ENCODE results near the gene MLLT1.

Gene MLLT1

DNA sequence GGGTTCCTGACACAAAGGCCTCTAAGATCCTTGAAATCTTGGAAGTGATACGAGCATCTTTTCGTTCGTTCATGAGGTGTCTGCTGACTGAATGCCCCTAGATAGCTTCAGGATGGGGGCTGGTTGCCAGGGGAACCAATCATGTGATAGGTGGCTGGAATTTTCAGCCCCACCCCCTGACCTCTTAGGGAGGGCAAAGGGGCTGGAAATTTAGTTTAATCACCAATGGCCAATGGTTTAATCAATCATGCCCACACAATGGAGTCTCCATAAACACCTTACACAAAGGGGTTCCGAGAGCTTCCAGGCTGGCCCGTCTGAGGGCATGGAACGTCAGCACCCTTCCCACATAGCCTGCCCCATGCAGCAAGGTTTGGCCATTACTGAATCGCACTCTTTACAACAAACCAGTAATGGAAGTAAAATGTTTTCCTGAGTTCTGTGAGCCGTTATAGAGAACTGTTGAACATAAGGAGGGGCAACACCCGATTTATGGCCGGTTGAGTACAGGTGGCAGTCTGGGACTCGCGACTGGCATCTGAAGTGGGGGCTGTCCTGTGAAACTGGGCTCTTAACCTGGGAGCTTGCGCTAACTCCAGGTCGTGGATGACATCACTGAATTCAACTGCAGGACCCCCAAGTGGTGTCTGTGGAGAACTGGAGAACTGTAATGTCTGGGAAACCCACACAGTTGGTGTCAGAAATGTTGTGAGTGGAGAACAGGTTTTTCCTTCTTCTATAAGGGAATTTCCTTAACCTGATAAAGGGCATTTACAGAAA is 25.6 kb downstream of the MLLT1 start:
- DNase-seq, result no peak

DNA sequence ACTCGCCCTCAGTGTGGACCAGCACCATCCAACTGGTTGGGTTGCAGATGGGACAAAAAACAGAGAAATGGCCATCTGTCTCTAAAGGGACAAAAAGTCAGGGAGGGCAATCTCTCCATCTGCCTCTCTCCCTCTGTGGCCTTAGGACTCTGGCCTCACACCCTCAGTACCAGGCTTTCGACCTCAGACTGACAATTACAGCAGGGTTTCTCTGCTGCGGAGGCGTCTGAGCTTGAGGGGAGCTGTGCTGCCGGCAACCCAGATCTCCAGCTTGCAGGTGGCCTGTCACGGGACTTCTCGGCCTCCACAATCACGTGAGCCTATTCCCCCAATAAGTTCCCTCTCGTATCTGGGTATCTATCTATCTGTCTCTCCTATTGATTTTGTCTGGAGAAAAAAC is 27.7 kb downstream of the MLLT1 start:
- DNase-seq, result no peak

- no peak for DNase-seq
Measured at GRCh38 chr19:6250909-6251308, 28.9 kb downstream of the MLLT1 start.

- DNase-seq, result no peak
Measured at GRCh38 chr19:6250024-6250615, 29.7 kb downstream of the MLLT1 start.

DNA sequence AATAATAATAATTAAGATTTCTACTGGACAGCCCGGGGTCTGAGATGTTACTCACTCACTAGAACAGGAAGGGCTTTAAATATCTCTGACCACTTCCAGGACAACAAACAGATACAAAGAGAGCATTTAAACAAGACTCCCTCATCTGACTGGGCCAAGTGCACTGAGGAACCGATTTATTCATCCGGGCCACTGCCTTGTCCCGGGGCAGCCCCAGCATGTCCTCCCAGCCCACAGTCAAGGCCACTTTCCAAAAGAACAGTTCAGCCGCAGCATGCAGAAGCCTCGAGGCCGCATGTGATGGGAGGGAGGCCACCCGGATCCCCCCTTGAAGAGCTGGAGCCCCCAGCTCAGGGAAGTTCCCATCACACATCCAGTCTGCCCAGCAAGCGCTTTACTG is 30.5 kb downstream of the MLLT1 start:
- DNase-seq, result no peak

- DNase-seq, result no peak
Measured at GRCh38 chr19:6248844-6249243, 30.9 kb downstream of the MLLT1 start.

DNA sequence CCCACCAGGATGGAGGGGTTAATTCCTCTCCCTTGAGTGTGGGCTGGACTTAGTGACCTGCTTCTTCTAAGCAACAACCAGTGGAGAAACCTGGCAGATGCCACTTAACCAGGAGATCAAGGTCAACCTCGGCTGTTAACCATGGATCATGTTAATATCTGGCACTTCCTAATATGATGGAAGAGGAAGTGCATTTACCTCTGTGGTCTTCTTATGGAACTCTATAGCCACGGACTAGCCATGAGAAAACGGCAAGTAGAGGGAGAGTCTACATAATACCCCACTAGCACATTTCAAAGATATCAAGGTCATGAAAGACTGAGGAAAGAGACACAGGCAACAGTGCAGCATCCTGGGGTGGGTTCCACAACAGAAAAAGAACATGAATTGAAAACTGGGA is 31.4 kb downstream of the MLLT1 start:
- DNase-seq, result no peak

GRCh38 chr19:6247007-6247288 is 32.8 kb downstream of the MLLT1 start:
- no peak for DNase-seq

DNA sequence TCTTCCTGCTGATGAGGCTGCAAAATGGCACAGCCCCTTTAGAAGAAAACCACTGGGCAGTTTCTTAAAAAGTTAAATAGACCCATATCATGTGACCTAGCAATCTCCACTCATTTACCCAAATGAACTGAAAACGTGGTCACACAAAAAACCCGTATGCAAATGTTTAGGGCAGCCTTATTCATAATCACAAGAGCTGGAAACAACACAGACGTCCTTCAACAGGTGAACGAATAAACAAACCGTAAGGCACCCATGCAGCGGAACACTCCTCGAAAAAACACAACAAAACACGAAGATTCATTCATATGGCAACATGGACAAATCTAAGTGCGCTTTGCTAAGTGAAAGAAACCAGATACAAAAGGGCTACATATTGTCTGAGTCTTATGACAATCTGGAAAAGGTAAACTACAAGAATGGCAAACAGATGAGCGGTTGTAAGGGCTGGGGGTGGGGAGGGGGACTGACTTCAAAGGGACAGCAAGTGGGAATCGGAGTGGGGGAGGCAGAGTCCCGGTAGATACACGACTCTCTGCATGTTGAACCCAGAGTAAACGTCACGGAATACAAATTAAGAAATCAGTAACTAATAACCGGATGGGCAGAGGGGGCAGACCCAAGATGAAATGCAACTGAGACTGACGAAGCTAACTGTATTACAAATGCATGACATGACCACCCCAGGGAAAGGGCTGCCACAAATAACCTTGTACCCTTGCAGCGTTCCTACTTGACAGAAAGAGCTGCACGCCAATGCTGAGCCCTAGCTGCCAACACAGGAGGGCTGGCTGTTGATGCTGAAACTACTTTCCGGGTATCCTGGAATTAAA is 33.4 kb downstream of the MLLT1 start:
- no peak for DNase-seq

GRCh38 chr19:6242677-6243076 is 37.1 kb downstream of the MLLT1 start:
- DNase-seq, result no peak

DNA sequence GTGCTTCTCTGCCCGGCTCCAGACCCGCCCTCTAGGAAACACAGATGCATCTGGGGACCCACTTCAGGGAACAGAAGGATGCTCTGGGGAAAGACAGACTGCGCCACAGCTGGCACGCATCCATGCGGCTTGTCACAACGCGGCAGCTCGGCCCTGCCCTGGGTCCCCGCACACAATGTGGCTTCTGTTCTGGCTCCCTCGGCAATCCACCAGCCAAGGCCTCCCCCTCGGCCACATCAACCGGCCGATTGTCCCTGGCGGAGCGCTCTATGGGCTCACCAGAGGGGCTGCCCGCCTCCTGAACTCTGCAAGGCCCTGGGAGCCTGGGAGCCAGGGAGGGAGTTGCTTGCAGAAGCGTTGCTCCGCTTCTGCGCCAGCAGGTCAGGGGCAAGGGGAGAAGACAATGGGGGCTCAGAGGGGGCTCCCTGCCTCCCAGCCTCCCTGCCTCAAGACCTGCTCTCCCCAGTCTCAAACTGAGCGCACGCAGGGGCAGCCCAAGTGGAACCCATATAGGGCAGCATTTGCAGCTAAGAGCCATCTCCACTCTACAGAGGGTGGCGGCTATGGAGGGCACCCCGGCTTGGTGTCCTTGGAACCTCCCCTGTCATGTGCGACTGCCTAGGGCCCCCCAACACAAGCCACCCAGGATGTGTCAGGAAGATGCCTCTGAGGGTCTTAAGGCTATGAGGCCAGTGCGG is 37.9 kb downstream of the MLLT1 start:
- no peak for DNase-seq

DNA sequence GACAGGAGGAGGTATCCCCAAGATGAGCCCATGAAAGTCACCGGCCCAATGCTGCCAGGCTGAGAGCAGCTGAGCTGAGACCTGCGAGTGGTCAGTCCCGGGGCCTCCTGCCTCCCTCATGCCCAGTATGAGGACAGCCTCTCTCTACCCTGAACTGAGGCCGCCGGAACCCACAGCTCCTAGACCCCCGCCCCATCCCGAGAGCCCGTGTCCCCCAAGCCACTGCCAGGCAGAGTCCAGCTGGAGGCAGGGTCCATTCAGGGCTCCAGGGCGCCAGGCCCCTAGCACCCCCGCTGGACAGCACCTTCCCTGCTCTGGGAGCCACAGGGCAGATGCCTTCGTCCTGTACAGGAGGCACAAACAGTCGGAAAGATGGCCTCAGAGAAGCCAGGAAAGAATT is 38.7 kb downstream of the MLLT1 start:
- no peak for DNase-seq

GRCh38 chr19:6239871-6240676 is 39.7 kb downstream of the MLLT1 start:
- no peak for DNase-seq

DNA sequence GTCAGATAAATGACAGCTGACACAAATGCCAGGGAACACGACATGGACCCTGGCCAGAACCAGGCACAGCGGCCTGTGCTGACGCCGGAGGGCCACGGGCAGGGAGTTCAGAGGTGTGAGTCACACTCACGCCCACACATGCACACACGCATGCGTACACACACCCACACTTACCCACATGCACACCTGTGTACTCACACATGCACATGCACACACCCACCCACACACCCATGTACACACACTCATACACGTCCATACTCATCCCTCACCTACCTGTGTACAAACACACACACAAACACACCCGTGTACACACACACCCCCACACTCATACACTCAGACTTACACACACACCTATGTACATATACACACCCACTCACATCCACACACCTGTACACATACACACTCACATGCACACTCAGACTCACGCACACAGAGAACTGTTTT is 40.4 kb downstream of the MLLT1 start:
- DNase-seq, result no peak

GRCh38 chr19:6238643-6239281 is 41.0 kb downstream of the MLLT1 start:
- peak in 1 of 2 experiments; percentile 6 for DNase-seq

DNA sequence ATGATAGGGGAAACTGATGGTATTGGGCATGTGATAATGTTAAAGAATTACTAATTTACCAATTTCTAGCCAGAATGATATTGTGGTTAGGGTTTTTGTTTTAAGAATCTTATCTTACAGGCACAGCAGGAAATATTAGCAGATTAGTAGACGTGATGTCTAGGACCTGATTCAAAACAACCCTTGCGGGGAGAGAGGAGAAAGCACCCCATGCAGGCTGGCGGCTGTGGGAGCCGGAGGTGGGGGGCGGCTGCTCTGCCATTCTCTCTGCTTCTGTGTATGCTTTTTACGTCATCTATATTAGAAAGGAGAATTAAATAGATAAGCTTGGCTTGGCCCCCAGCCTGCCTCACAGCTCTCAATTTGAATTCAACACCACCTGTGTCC is 41.5 kb downstream of the MLLT1 start:
- DNase-seq, result no peak

DNA sequence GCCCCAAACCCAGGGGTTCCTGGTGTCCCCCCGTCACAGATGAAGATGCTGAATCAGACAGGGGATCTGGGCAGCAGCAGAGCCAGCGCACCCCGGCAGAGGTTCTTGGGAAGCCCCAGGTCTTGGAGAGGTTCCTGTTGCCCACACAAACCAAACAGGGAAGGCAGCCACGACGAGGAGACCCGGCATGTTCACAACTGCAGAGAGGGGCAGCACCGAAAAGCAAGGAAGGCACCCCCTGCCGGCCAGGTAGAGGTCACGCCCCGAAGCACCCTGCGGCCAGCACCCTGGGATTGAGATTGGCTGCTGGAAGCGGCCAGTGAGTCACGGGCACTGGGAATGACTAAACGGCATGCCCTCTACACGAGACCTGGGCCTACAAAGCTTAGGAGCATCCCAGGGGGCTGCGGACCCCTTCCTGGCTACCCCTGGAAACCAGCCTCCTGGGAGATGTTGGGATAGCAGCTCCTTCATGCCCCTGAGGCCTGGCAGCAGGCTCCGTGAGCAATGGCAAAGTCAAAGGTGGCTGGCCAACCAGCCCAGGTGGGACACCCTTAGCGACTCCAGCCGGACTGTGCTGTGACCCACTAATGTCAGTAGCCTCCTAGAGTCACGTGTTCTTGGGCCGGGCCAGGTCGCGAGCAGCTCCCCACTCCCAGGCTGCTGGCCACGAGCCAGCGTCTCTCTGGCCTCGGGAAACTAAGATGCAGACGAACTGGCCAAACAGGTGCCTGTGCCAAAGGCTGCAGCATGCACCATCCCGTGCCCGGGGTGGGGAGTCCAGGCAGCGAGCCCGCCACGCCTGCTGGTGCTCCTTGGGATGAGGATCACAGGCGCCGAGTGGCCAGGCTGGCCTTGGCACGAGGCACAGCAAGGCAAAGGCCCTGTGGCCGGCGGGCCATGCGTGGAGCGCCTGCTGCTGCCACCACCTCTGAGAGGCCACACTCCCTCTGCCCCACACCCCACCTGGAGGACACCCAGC is 43.2 kb downstream of the MLLT1 start:
- DNase-seq, result no peak

DNA sequence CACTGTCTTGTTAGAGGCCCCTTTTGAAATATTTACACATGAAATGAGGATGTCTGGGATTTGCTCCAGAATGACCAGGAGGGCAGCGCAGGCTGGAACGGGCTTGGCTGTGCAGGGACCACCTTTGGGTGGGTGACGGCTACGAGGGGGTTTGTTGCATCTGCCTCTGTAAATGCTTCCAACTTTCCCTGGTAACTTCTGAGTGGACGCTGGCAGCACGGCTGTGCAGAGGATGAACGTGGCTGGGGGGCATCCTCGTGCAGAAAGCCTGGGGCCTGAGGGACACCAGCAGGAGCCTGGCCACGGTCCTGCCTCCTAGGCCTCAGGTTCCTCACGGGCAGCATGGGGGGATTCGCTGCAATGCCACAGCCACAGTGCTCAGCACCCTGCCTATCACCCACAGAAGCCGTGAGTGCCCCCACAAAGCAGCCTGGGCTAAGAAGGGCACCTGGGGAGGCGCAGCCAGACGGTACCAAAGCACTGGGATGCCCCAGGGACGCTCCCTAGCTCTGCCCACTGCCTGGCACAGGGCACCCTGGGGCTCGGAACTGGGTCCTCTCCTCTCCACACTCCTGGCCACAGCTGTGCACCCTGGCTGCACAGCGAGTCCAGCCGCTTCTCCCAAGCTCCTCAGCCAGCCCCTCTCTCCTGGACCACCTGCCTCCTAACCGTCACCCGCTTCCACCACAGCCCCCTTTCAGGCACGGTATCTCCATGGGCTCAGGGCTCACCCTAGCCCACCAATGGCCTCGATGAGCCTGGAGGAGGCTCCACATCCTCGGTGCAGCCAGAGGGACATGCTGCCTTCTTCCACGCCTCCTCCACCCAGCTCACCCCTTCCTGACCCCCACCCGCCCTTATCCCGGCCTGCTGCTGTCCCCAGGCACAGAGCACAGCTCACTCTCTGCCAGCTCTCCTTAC is 44.5 kb downstream of the MLLT1 start:
- DNase-seq, result no peak

GRCh38 chr19:6234527-6234926 is 45.2 kb downstream of the MLLT1 start:
- no peak for DNase-seq
